Uterus (tissue), 2 donors: ENCODE data around the gene LAS1L.

Experiments
- CTCF ChIP-seq, 4 experiments: fragments of 200-600 bp in 2 of 4; fragments of 450-650 bp in 2 of 4; sonication (generic) in 2 of 4; IDR thresholded peaks; one replicate each; pipeline ENCODE4 v1.5.1; 2016 to 2019; ENCODE audit warnings: antibody characterized with exemption in 4 of 4, mild to moderate bottlenecking in 2 of 4, moderate library complexity in 1 of 4
- POLR2A ChIP-seq, 2 donors: fragments of 450-650 bp; IDR thresholded peaks; one replicate each; pipeline ENCODE4 v1.6.1; 2016; ENCODE audit warnings: antibody characterized with exemption in 2 of 2, mild to moderate bottlenecking in 1 of 2, moderate library complexity in 1 of 2

GRCh38 chrX:65537229-65537628 is 2.6 kb upstream of the LAS1L start:
- TF ChIP-seq CTCF (IDR thresholded peaks at IDR 0.05) (no peak), POLR2A (IDR thresholded peaks at IDR 0.05) (no peak)
